Measurements from ENCODE around the gene AQP3. TPM values are rescaled to one million over a fixed set of nuclear protein-coding genes. Genes with fewer than 3 reads are reported as not detected.

AQP3 gene
- total RNA-seq, 1 donor from 2014 or later = 33.1 TPM

- DNase-seq (ENCODE audit: extremely low spot score, unreplicated experiment) = no peak
- no peaks in the 10 kb centered on the region for H3K36me3 Mint-ChIP-seq
- no peaks in the 10 kb centered on the region for H3K27me3 Mint-ChIP-seq
- H3K4me1 Mint-ChIP-seq (ENCODE audit: unreplicated experiment) = peaks cover 5% of the 10 kb centered on the region
- H3K4me3 Mint-ChIP-seq = no peak overlapping the region
- TF ChIP-seq, protein P1, sequence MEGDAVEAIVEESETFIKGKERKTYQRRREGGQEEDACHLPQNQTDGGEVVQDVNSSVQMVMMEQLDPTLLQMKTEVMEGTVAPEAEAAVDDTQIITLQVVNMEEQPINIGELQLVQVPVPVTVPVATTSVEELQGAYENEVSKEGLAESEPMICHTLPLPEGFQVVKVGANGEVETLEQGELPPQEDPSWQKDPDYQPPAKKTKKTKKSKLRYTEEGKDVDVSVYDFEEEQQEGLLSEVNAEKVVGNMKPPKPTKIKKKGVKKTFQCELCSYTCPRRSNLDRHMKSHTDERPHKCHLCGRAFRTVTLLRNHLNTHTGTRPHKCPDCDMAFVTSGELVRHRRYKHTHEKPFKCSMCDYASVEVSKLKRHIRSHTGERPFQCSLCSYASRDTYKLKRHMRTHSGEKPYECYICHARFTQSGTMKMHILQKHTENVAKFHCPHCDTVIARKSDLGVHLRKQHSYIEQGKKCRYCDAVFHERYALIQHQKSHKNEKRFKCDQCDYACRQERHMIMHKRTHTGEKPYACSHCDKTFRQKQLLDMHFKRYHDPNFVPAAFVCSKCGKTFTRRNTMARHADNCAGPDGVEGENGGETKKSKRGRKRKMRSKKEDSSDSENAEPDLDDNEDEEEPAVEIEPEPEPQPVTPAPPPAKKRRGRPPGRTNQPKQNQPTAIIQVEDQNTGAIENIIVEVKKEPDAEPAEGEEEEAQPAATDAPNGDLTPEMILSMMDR (conservative IDR thresholded peaks at IDR 0.05) = no peak
- H3K27ac Mint-ChIP-seq = no peak overlapping the region
- H3K9me3 Mint-ChIP-seq = no peaks in the 10 kb centered on the region
Observed at GRCh38 chr9:33433871-33434270, 13.5 kb downstream of the AQP3 start.

DNA sequence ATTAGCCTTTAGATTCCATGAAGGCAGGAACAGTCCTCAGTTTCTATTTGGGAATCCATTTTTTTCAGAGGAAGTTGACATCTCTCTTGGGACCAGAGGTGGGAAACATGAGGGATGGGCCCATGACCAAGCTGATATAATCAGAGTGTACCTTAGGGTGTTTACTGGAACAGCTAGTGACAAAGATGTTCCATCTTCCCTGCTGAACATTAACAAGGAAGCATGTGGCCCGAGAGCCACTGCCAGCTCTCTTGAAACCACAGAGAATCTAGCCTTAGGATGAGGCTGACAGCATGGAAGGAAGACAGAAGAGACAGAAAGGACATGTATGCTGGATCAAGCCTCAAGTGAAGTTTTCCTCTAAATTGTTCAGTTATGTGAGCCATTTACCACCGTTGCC, 16.0 kb downstream of the AQP3 start:
- no peak overlapping the region for H3K27ac Mint-ChIP-seq
- no peak overlapping the region for H3K4me3 Mint-ChIP-seq
- no peaks in the 10 kb centered on the region for H3K27me3 Mint-ChIP-seq
- H3K4me1 Mint-ChIP-seq (ENCODE audit: unreplicated experiment) = peaks cover 4% of the 10 kb centered on the region
- H3K9me3 Mint-ChIP-seq = no peaks in the 10 kb centered on the region
- H3K36me3 Mint-ChIP-seq = no peaks in the 10 kb centered on the region
- DNase-seq (ENCODE audit: extremely low spot score, unreplicated experiment) = no peak
- TF ChIP-seq, protein P1 (conservative IDR thresholded peaks at IDR 0.05) = no peak

GRCh38 chr9:33430942-33431341, 16.5 kb downstream of the AQP3 start:
- no peak for DNase-seq (ENCODE audit: extremely low spot score, unreplicated experiment)
- Mint-ChIP-seq H3K27ac (no peak overlapping the region), H3K9me3 (no peaks in the 10 kb centered on the region), H3K4me1 (ENCODE audit: unreplicated experiment) (peaks cover 4% of the 10 kb centered on the region), H3K36me3 (no peaks in the 10 kb centered on the region), H3K4me3 (no peak overlapping the region), H3K27me3 (no peaks in the 10 kb centered on the region)
- TF ChIP-seq, protein P1 (conservative IDR thresholded peaks at IDR 0.05) = no peak

GRCh38 chr9:33429256-33429985, 18.0 kb downstream of the AQP3 start:
- Mint-ChIP-seq H3K27ac (no peak overlapping the region), H3K9me3 (no peaks in the 10 kb centered on the region), H3K4me3 (no peak overlapping the region), H3K36me3 (no peaks in the 10 kb centered on the region), H3K27me3 (no peaks in the 10 kb centered on the region), H3K4me1 (ENCODE audit: unreplicated experiment) (peaks cover 4% of the 10 kb centered on the region)
- no peak for DNase-seq (ENCODE audit: extremely low spot score, unreplicated experiment)
- TF ChIP-seq, protein P1 (conservative IDR thresholded peaks at IDR 0.05) = no peak

GRCh38 chr9:33426843-33427293, 20.5 kb downstream of the AQP3 start:
- H3K9me3 Mint-ChIP-seq = no peaks in the 10 kb centered on the region
- no peaks in the 10 kb centered on the region for H3K4me1 Mint-ChIP-seq (ENCODE audit: unreplicated experiment)
- H3K27me3 Mint-ChIP-seq = no peaks in the 10 kb centered on the region
- no peak overlapping the region for H3K27ac Mint-ChIP-seq
- DNase-seq (ENCODE audit: extremely low spot score, unreplicated experiment) = no peak
- TF ChIP-seq, protein P1 (conservative IDR thresholded peaks at IDR 0.05) = no peak
- H3K4me3 Mint-ChIP-seq = no peak overlapping the region
- H3K36me3 Mint-ChIP-seq = no peaks in the 10 kb centered on the region

Data from type B pancreatic cell (in vitro differentiated cells).